ENCODE data around the gene FLYWCH2.

FLYWCH2 gene

DNA sequence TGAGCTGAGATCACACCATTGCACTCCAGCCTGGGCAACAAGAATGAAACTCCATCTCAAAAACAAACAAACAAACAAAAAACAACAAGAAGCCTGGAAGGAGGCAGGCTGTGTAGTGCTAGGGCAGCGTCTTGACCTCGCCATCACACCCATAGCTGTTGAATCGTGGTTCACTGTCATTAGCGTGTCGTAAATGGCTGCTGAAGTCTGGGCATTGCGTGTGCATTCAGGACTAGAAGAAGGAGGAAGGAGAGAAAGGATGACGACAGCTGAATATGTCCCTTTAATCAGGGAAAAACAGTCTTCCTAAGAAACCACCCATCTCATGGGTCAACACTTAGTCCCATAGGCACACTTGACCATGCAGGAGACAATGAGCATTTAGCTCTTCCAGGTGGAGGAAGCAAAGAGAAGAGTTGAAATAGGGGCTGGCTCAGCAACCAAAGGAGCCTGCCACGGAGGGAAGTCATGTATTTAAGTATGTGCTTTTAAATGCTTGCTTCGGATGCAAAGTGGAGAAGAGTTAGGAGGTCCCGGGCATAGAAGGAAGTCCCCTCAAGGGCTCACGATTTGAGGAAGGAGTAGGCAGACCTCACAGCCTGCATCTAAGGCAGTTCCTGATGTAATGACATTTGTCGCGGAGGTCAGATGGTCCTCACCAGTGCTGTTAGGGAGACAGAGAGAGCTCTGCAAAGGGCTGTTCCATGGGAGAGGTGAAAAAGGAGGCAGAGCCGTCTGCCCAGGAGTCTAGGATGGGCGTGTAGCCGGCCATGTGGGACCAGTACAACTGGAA, 33.9 kb upstream of the FLYWCH2 start:
- ChIA-PET POLR2A (no interaction called here), CTCF (interaction anchor here (1.3 kb wide), 1 partner anchor 10 kb away, joined by 6 read pairs; no protein-coding TSS in a partner anchor)
- DNase-seq (ENCODE audit: extremely low spot score): no peak
- TF ChIP-seq TARDBP (IDR thresholded peaks at IDR 0.05) (no peak), ELF4 (IDR thresholded peaks at IDR 0.05) (no peak), CTBP1 (IDR thresholded peaks at IDR 0.05; ENCODE audit: borderline replicate concordance) (no peak), FOXM1 (IDR thresholded peaks at IDR 0.05; ENCODE audit: borderline replicate concordance) (no peak)

DNA sequence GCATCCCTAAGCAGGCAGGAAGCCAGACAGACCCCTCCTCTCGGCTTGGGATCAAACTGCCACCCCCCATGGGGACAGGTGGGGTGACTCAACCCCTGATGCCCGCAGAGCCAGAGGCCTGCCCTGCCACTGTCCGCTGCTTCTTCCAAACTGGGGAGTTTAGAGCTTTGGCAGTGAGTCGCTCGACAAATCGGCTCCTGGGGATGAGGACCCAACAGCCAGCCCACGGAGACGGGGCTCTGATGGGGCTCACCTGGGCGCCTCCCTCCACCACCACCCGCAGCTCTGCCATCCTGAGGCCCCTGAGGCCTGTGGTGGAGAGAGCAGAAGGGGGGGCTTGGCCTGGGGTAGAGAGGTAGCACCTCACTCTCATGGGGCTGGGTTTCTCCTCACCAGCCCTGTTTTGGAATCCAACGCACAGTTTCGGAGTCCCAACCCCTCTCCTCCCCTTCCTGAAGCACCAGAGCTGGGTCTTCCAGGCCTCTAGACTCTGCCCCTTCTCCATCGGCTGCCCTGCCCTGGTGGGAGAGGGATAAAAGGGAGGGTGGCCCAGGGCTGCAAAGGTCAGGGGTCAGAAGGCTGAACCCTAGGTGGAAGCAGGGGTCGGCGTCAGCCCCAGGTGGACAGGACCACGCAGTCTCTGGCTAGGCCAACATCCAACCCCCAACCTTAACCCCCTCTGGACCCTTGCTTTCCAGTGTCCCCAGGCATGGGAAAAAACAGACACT, 30.8 kb upstream of the FLYWCH2 start:
- TF ChIP-seq TARDBP (IDR thresholded peaks at IDR 0.05) (no peak), SP1 (IDR thresholded peaks at IDR 0.05) (no peak), FOXA1 (IDR thresholded peaks at IDR 0.05) (no peak), NFRKB (IDR thresholded peaks at IDR 0.05) (no peak), ARNT (IDR thresholded peaks at IDR 0.05) (no peak), HDGF (IDR thresholded peaks at IDR 0.05; ENCODE audit: borderline replicate concordance) (no peak), LEF1 (IDR thresholded peaks at IDR 0.05; ENCODE audit: borderline replicate concordance) (no peak), L3MBTL2 (conservative IDR thresholded peaks at IDR 0.05) (no peak), SUZ12 (IDR thresholded peaks at IDR 0.05) (no peak), BHLHE40 (IDR thresholded peaks at IDR 0.05; ENCODE audit: borderline replicate concordance) (no peak), CTBP1 (IDR thresholded peaks at IDR 0.05; ENCODE audit: borderline replicate concordance) (no peak), ZNF384 (IDR thresholded peaks at IDR 0.05) (no peak), FOXM1 (IDR thresholded peaks at IDR 0.05; ENCODE audit: borderline replicate concordance) (no peak), ELF4 (IDR thresholded peaks at IDR 0.05) (no peak), FOXK2 (IDR thresholded peaks at IDR 0.05) (no peak)
- TF ChIP-seq, protein P1, sequence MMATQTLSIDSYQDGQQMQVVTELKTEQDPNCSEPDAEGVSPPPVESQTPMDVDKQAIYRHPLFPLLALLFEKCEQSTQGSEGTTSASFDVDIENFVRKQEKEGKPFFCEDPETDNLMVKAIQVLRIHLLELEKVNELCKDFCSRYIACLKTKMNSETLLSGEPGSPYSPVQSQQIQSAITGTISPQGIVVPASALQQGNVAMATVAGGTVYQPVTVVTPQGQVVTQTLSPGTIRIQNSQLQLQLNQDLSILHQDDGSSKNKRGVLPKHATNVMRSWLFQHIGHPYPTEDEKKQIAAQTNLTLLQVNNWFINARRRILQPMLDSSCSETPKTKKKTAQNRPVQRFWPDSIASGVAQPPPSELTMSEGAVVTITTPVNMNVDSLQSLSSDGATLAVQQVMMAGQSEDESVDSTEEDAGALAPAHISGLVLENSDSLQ (IDR thresholded peaks at IDR 0.05): no peak
- ChIA-PET POLR2A (no interaction called here), CTCF (no interaction called here)
- no peak for DNase-seq (ENCODE audit: extremely low spot score)

DNA sequence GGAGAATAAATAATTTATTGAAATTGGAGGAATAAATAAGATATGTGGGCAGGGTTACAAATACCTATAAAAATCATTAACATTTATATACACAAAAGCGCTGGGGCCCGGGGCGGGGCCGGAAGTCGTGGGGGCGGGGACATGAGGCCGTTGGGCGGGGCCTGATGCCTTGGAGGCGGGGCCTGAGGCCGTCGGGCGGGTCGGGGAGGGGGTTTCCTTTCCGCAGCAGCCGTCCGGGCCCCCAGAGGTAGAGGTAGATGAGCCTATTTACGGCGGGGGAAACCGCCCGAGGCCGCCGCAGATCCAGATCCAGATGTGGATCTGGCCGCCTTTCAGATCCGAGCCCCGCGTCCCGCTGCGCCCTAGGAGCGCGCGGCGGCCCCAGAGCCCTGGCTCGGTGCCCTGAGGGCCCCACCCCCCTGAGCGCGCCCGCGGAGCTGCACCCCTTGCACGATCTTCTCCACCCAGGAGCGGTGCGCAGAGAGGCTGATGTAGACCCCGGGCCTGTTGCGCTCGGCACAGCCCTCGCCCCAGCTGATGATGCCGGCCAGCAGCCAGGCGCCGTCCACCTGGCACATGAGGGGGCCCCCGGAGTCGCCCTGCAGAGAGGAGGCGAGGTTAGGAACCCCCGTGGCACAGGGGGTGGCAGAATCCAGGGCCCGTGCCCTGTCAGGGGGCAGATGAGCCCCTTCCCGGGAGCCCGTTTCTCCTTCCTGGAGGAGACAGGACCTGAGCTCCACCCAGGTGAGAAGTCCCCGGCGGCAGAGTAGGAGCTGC, 30.1 kb upstream of the FLYWCH2 start:
- POLR2A ChIA-PET: no interaction called here
- CTCF ChIA-PET: no interaction called here
- DNase-seq (ENCODE audit: extremely low spot score): no peak
- TF ChIP-seq SUZ12 (IDR thresholded peaks at IDR 0.05) (no peak), HDGF (IDR thresholded peaks at IDR 0.05; ENCODE audit: borderline replicate concordance) (no peak), L3MBTL2 (conservative IDR thresholded peaks at IDR 0.05) (no peak), ZNF384 (IDR thresholded peaks at IDR 0.05) (no peak), FOXK2 (IDR thresholded peaks at IDR 0.05) (no peak), LEF1 (IDR thresholded peaks at IDR 0.05; ENCODE audit: borderline replicate concordance) (no peak), ARNT (IDR thresholded peaks at IDR 0.05) (no peak), FOXM1 (IDR thresholded peaks at IDR 0.05; ENCODE audit: borderline replicate concordance) (no peak), TARDBP (IDR thresholded peaks at IDR 0.05) (no peak), ELF4 (IDR thresholded peaks at IDR 0.05) (no peak), FOXA1 (IDR thresholded peaks at IDR 0.05) (no peak), BHLHE40 (IDR thresholded peaks at IDR 0.05; ENCODE audit: borderline replicate concordance) (no peak)
- TF ChIP-seq, protein P1 (IDR thresholded peaks at IDR 0.05): no peak

DNA sequence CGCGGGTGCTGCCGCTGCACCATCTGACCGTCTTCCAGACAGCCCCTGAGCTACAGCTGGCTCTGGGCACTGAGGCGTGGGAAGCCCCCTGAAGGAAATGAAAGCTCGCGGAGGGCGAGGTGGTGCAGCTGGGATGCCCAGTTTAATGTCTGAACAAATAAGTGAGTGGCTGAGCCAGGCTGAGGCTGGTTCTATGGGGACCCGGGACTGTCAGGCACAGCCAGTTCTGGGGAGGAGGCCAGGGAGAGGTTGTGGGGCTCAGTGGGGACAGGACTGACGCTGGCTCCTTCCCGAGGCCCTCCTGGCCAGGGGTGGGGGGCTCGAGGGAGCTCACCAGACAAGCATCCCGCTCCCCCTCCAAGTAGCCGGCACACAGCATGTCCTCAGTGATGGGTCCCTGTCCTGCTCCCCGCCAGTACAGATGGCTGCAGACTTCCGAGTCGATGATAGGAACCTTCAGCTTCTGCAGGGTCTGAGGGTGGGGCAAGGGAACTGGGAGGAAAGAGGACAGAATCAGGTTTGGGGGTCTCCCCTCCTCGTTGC, 29.4 kb upstream of the FLYWCH2 start:
- TF ChIP-seq NFRKB (IDR thresholded peaks at IDR 0.05) (no peak), ELF4 (IDR thresholded peaks at IDR 0.05) (no peak), FOXA1 (IDR thresholded peaks at IDR 0.05) (no peak), LEF1 (IDR thresholded peaks at IDR 0.05; ENCODE audit: borderline replicate concordance) (no peak), L3MBTL2 (conservative IDR thresholded peaks at IDR 0.05) (no peak), SP1 (IDR thresholded peaks at IDR 0.05) (no peak), FOXK2 (IDR thresholded peaks at IDR 0.05) (no peak), HDGF (IDR thresholded peaks at IDR 0.05; ENCODE audit: borderline replicate concordance) (no peak), ZNF384 (IDR thresholded peaks at IDR 0.05) (no peak), ARNT (IDR thresholded peaks at IDR 0.05) (no peak), TARDBP (IDR thresholded peaks at IDR 0.05) (no peak), BHLHE40 (IDR thresholded peaks at IDR 0.05; ENCODE audit: borderline replicate concordance) (no peak), SUZ12 (IDR thresholded peaks at IDR 0.05) (no peak), FOXM1 (IDR thresholded peaks at IDR 0.05; ENCODE audit: borderline replicate concordance) (no peak), CTBP1 (IDR thresholded peaks at IDR 0.05; ENCODE audit: borderline replicate concordance) (no peak)
- TF ChIP-seq, protein P1 (IDR thresholded peaks at IDR 0.05): no peak
- ChIA-PET CTCF (no interaction called here), POLR2A (no interaction called here)
- DNase-seq (ENCODE audit: extremely low spot score): no peak

Measured in HEK293T (cell line).